Measurements from ENCODE around the gene GPAT2.
"Not testable (repeated sequence)": the region's sequence is repeated elsewhere in the genome, so short reads cannot be mapped to it uniquely, and the experiment has no call there.

- not testable (repeated sequence) for TF ChIP-seq EZH2 (IDR thresholded peaks at IDR 0.05; ENCODE audit: low read length, unreplicated experiment); CTCF (conservative IDR thresholded peaks at IDR 0.05; ENCODE audit: low read depth, low read length); EZH2phosphoT487 (IDR thresholded peaks at IDR 0.05; ENCODE audit: borderline replicate concordance, low read length)
Observed at GRCh38 chr2:96010320-96011128, 24.2 kb downstream of the GPAT2 start.
